AG04449 (cell line): ENCODE results near the gene CAPZB.

ENCODE experiments used
- CTCF ChIA-PET: fragments of 350-600 bp; formaldehyde crosslinking; extraction: SDS; loops from one replicate; lab custom pipeline; 2021; ENCODE audit warnings: antibody characterized with exemption; lab: Yijun Ruan, JAX
- POLR2A ChIA-PET: fragments of 400-600, 350-600 bp; formaldehyde crosslinking; extraction: SDS; loops from one replicate; lab custom pipeline; 2020; ENCODE audit warnings: antibody characterized with exemption, inconsistent platforms; lab: Yijun Ruan, JAX
- DNase-seq: peaks from one replicate; pipeline ENCODE4 v3.0.0-alpha.2; 2010; ENCODE audit warnings: low read depth, low spot score
- H3K4me3 ChIP-seq: 2 replicates; pipeline ENCODE4 v1.5.1; 2011; ENCODE audit warnings: low read depth, mild to moderate bottlenecking, control low read depth, low read length
- CTCF ChIP-seq: IDR thresholded peaks from one replicate; pipeline ENCODE4 v1.5.1; 2011; ENCODE audit warnings: mild to moderate bottlenecking, moderate library complexity, low read length, control low read depth, inconsistent platforms; ENCODE audit not compliant: insufficient read depth; ENCODE audit errors: missing control alignments

CAPZB gene

GRCh38 chr1:19457607-19458006 lies 27.7 kb downstream of the CAPZB start:
- ChIA-PET POLR2A (no interaction called here), CTCF (interaction anchor here (0.8 to 1.3 kb wide), 3 partner anchors 12 to 197 kb away, joined by 3 to 5 read pairs (median 3); no protein-coding TSS in a partner anchor)
- no peak for DNase-seq
- no peak for TF ChIP-seq CTCF
- no peak overlapping the region for H3K4me3 ChIP-seq

- DNase-seq: no peak
- ChIA-PET POLR2A (interaction anchor here (1.7 kb wide), 1 partner anchor 28 kb away, joined by 3 read pairs; the partner anchor contains the start of gene CAPZB), CTCF (interaction anchor here (1.0 kb wide), 1 partner anchor 197 kb away, joined by 3 read pairs; no protein-coding TSS in a partner anchor)
These were observed 28.3 kb downstream of the CAPZB start for GRCh38 chr1:19456968-19457441.

GRCh38 chr1:19455353-19455752 lies 30.0 kb downstream of the CAPZB start:
- ChIA-PET POLR2A (interaction anchor here (1.7 kb wide), 1 partner anchor 30 kb away, joined by 3 read pairs; the partner anchor contains the start of gene CAPZB), CTCF (interaction anchor here (1.7 kb wide), 1 partner anchor 196 kb away, joined by 5 read pairs; no protein-coding TSS in a partner anchor)
- no peak overlapping the region for H3K4me3 ChIP-seq
- TF ChIP-seq CTCF: no peak
- no peak for DNase-seq

More at GRCh38 chr1:19456968-19457441, 28.3 kb downstream of the CAPZB start:
- no peak overlapping the region for H3K4me3 ChIP-seq
- TF ChIP-seq CTCF: no peak

GRCh38 chr1:19454265-19455146 lies 30.8 kb downstream of the CAPZB start:
- DNase-seq: no peak
- CTCF ChIA-PET: interaction anchor here (1.1 to 1.7 kb wide), 2 partner anchors 197 to 199 kb away, joined by 3 to 5 read pairs; no protein-coding TSS in a partner anchor
- no peak for TF ChIP-seq CTCF
- H3K4me3 ChIP-seq: no peak overlapping the region
- POLR2A ChIA-PET: interaction anchor here (0.6 kb wide), 1 partner anchor 10 kb away, joined by 3 read pairs; no protein-coding TSS in a partner anchor

GRCh38 chr1:19453741-19454201 lies 31.6 kb downstream of the CAPZB start:
- no peak overlapping the region for H3K4me3 ChIP-seq
- ChIA-PET CTCF (interaction anchor here (1.1 kb wide), 1 partner anchor 200 kb away, joined by 3 read pairs; no protein-coding TSS in a partner anchor), POLR2A (interaction anchor here (0.6 kb wide), 1 partner anchor 11 kb away, joined by 3 read pairs; no protein-coding TSS in a partner anchor)
- no peak for TF ChIP-seq CTCF
- DNase-seq: no peak

GRCh38 chr1:19452221-19452663 lies 33.1 kb downstream of the CAPZB start:
- no peak overlapping the region for H3K4me3 ChIP-seq
- ChIA-PET POLR2A (interaction anchor here (0.6 kb wide), 1 partner anchor 88 kb away, joined by 3 read pairs; no protein-coding TSS in a partner anchor), CTCF (interaction anchor here (1.0 kb wide), 1 partner anchor 54 kb away, joined by 5 read pairs; no protein-coding TSS in a partner anchor)
- no peak for TF ChIP-seq CTCF
- DNase-seq: no peak
